IMR-90 (cell line): ENCODE results near the gene MAP4. TPM values are rescaled to one million over a fixed set of nuclear protein-coding genes. Genes with fewer than 3 reads are reported as not detected.
A peak's percentile ranks its signal among the peaks of the same experiment; 100 is the strongest.

Source experiments
- ATAC-seq: fragments of 200-7000 bp; cut with Tn5 transposase; 2 replicates; pipeline ENCODE4 v1.9.1; 2020; ENCODE audit warnings: low read depth, mild to moderate bottlenecking, moderate library complexity
- BruUV-seq: library from RNA; stranded (reverse); fragments of 400-500 nt; replicated peaks from 2 replicates; lab custom pipeline; 2021; lab: Mats Ljungman, UMichigan
- CTCF ChIA-PET: fragments of 300-600 bp; formaldehyde crosslinking; extraction: SDS; loops from one replicate; lab custom pipeline; 2021; ENCODE audit warnings: antibody characterized with exemption; lab: Yijun Ruan, JAX
- POLR2A ChIA-PET: fragments of 300-600 bp; sonication (Branson Sonifier 250); formaldehyde crosslinking; loops from one replicate; lab custom pipeline; 2022; ENCODE audit warnings: antibody characterized with exemption; ENCODE audit not compliant: unreplicated experiment; lab: Charles Lee
- DNase-seq: peaks from one replicate; pipeline ENCODE4 v3.0.0; 2013
- H2AFZ ChIP-seq: replicated peaks from 2 replicates; pipeline ENCODE3; 2013; ENCODE audit warnings: low read length, mild to moderate bottlenecking; ENCODE audit not compliant: poor library complexity
- H2AK5ac ChIP-seq: 2 replicates; pipeline ENCODE4 v1.6.1; 2013; ENCODE audit warnings: low read depth, low read length, inconsistent platforms
- H2AK9ac ChIP-seq: replicated peaks from 2 replicates; pipeline ENCODE3; 2013; ENCODE audit warnings: mild to moderate bottlenecking, low read depth, low read length, moderate library complexity; ENCODE audit not compliant: poor library complexity
- H2BK120ac ChIP-seq: 2 replicates; pipeline ENCODE4 v1.6.1; 2013; ENCODE audit warnings: low read depth, low read length, inconsistent platforms
- H2BK15ac ChIP-seq: 3 replicates; pipeline ENCODE4 v1.6.1; 2013; ENCODE audit warnings: low read depth, low read length, inconsistent platforms
- H2BK20ac ChIP-seq: 2 replicates; pipeline ENCODE4 v1.6.1; 2013; ENCODE audit warnings: low read depth, mild to moderate bottlenecking, inconsistent platforms, low read length, moderate library complexity
- H2BK5ac ChIP-seq: 2 replicates; pipeline ENCODE4 v1.6.1; 2013; ENCODE audit warnings: mild to moderate bottlenecking, low read depth, low read length, inconsistent platforms; ENCODE audit not compliant: poor library complexity, severe bottlenecking
- H3K14ac ChIP-seq: replicated peaks from 2 replicates; pipeline ENCODE4 v1.6.1; 2013; ENCODE audit warnings: low read depth, low read length, inconsistent platforms
- H3K18ac ChIP-seq: 2 replicates; pipeline ENCODE4 v1.6.1; 2013; ENCODE audit warnings: low read depth, low read length, control low read depth
- H3K23ac ChIP-seq: 2 replicates; pipeline ENCODE4 v1.6.1; 2013; ENCODE audit warnings: low read depth, low read length, inconsistent platforms
- H3K27ac ChIP-seq: 2 replicates; pipeline ENCODE4 v1.5.1; 2013; ENCODE audit warnings: mild to moderate bottlenecking, control low read depth, low read length; ENCODE audit not compliant: insufficient read depth
- H3K27me3 ChIP-seq: 2 replicates; pipeline ENCODE4 v1.6.1; 2013; ENCODE audit warnings: low read length; ENCODE audit not compliant: control insufficient read depth, insufficient read depth
- H3K36me3 ChIP-seq: 2 replicates; pipeline ENCODE4 v1.6.1; 2013; ENCODE audit warnings: low read length, mixed read lengths; ENCODE audit not compliant: control insufficient read depth, insufficient read depth
- H3K4ac ChIP-seq: 2 replicates; pipeline ENCODE4 v1.6.1; 2013; ENCODE audit warnings: low read depth, low read length, inconsistent platforms
- H3K4me1 ChIP-seq: 2 replicates; pipeline ENCODE4 v1.6.1; 2013; ENCODE audit warnings: low read length, mixed read lengths; ENCODE audit not compliant: control insufficient read depth, insufficient read depth
- H3K4me2 ChIP-seq: 2 replicates; pipeline ENCODE4 v1.6.1; 2013; ENCODE audit warnings: low read depth, mild to moderate bottlenecking, control low read depth, low read length, moderate library complexity
- H3K4me3 ChIP-seq: 2 replicates; pipeline ENCODE4 v1.5.1; 2013; ENCODE audit warnings: low read depth, mild to moderate bottlenecking, control low read depth, low read length, moderate library complexity; ENCODE audit not compliant: insufficient read depth
- H3K56ac ChIP-seq: 2 replicates; pipeline ENCODE4 v1.6.1; 2013; ENCODE audit warnings: low read length, inconsistent platforms; ENCODE audit not compliant: insufficient read depth; ENCODE audit errors: extremely low read depth
- H3K79me1 ChIP-seq, 2 experiments: 2 replicates each; pipeline ENCODE4 v1.6.1; 2013; ENCODE audit warnings: low read length in 2 of 2, inconsistent platforms in 1 of 2, low read depth in 1 of 2
- H3K9ac ChIP-seq: 2 replicates; pipeline ENCODE4 v1.6.1; 2013; ENCODE audit warnings: low read depth, low read length, control low read depth
- H3K9me1 ChIP-seq: 2 replicates; pipeline ENCODE4 v1.6.1; 2013; ENCODE audit warnings: low read length, inconsistent platforms; ENCODE audit not compliant: insufficient read depth
- H3K9me3 ChIP-seq: 2 replicates; pipeline ENCODE4 v1.6.1; 2013; ENCODE audit warnings: low read length; ENCODE audit not compliant: control insufficient read depth, insufficient read depth
- H4K20me1 ChIP-seq: 2 replicates; pipeline ENCODE4 v1.6.1; 2013; ENCODE audit warnings: low read length, inconsistent platforms; ENCODE audit not compliant: insufficient read depth
- H4K5ac ChIP-seq: 2 replicates; pipeline ENCODE4 v1.6.1; 2013; ENCODE audit warnings: mild to moderate bottlenecking, low read depth, low read length, control low read depth
- H4K8ac ChIP-seq, 2 experiments: 2 replicates each; pipeline ENCODE4 v1.6.1; 2013; ENCODE audit warnings: low read depth in 2 of 2, low read length in 2 of 2, control low read depth in 1 of 2, inconsistent platforms in 1 of 2
- H4K91ac ChIP-seq: 2 replicates; pipeline ENCODE4 v1.6.1; 2013; ENCODE audit warnings: low read depth, low read length, inconsistent platforms; ENCODE audit not compliant: insufficient read depth
- BHLHE40 ChIP-seq: fragments of 150-350 bp; IDR thresholded peaks from 2 replicates; pipeline ENCODE4 v1.6.1; 2016; ENCODE audit warnings: mild to moderate bottlenecking, low read depth, low read length
- CEBPB ChIP-seq: IDR thresholded peaks from 2 replicates; pipeline ENCODE4 v1.6.1; 2012; ENCODE audit warnings: low read depth, low read length, improper control_type of control experiment
- CHD1 ChIP-seq: IDR thresholded peaks from 2 replicates; pipeline ENCODE4 v1.6.1; 2012; ENCODE audit warnings: low read depth, low read length, improper control_type of control experiment
- MAFK ChIP-seq: IDR thresholded peaks from 2 replicates; pipeline ENCODE4 v1.6.1; 2012; ENCODE audit warnings: low read depth, low read length, improper control_type of control experiment
- MAZ ChIP-seq: IDR thresholded peaks from 2 replicates; pipeline ENCODE4 v1.6.1; 2012; ENCODE audit warnings: low read depth, mild to moderate bottlenecking, low read length, improper control_type of control experiment, moderate library complexity, borderline replicate concordance
- MXI1 ChIP-seq: IDR thresholded peaks from 2 replicates; pipeline ENCODE4 v1.6.1; 2012; ENCODE audit warnings: low read depth, mild to moderate bottlenecking, low read length, moderate library complexity, borderline replicate concordance
- POLR2A ChIP-seq: IDR thresholded peaks from 2 replicates; pipeline ENCODE4 v1.6.1; 2012; ENCODE audit warnings: mild to moderate bottlenecking, low read depth, low read length
- RAD21 ChIP-seq: IDR thresholded peaks from 2 replicates; pipeline ENCODE4 v1.6.1; 2012; ENCODE audit warnings: low read length, improper control_type of control experiment
- RCOR1 ChIP-seq: IDR thresholded peaks from 2 replicates; pipeline ENCODE4 v1.6.1; 2012; ENCODE audit warnings: mild to moderate bottlenecking, low read length, improper control_type of control experiment; ENCODE audit not compliant: insufficient replicate concordance
- RFX5 ChIP-seq: IDR thresholded peaks from 2 replicates; pipeline ENCODE4 v1.8.0; 2012; ENCODE audit warnings: low read depth, mild to moderate bottlenecking, low read length, moderate library complexity
- SMC3 ChIP-seq: fragments of 150-350 bp; IDR thresholded peaks from 2 replicates; pipeline ENCODE4 v1.6.1; 2016; ENCODE audit warnings: low read depth, mild to moderate bottlenecking, antibody characterized with exemption, low read length, moderate library complexity
- WGBS, 2 experiments: methylation state at CpG; one replicate each; pipeline versions ENCODE4 v1.1.5 to v1.1.7; 2013; ENCODE audit warnings: missing lambda C conversion rate in 2 of 2; ENCODE audit not compliant: insufficient read length in 1 of 2; ENCODE audit errors: extremely low coverage in 2 of 2; 5-methylcytosine and 5-hydroxymethylcytosine counted together
- dilution Hi-C: fragments of 300-500 bp; cut with HindIII; formaldehyde crosslinking; loops from one replicate; pipeline ENCODE4 v1.14.3; 2018; ENCODE audit warnings: low sequenced_read_pairs; ENCODE audit not compliant: unreplicated experiment
- in situ Hi-C: fragments of 300-500 bp; cut with MboI; formaldehyde crosslinking; loops from 3 replicates; pipeline ENCODE4 v1.14.3; 2019; ENCODE audit warnings: low sequenced_read_pairs, inconsistent platforms, mixed read lengths
- intact Hi-C: fragments of 100-400 bp; cut with micrococcal nuclease; formaldehyde crosslinking; loops from 2 replicates; pipeline ENCODE4 v1.10.0; 2022
- polyA plus RNA-seq, 3 experiments: library from polyadenylated mRNA; depleted of rRNA; stranded (reverse); fragments of >200 nt; gene quantifications; 2 replicates each; pipeline ENCODE4 v1.2.3, GENCODE V29; 2012; ENCODE audit warnings: low replicate concordance in 1 of 3
- total RNA-seq: library from RNA; depleted of rRNA; stranded (reverse); fragments of >200 nt; gene quantifications from 2 replicates; pipeline ENCODE4 v1.2.3, GENCODE V29; 2012
- TF ChIP-seq, protein P1 (sequence below): conservative IDR thresholded peaks from 2 replicates; pipeline ENCODE4 v1.5.1; 2012; ENCODE audit warnings: mild to moderate bottlenecking, low read depth, low read length, improper control_type of control experiment
- TF ChIP-seq, protein P2 (sequence below): fragments of 150-350 bp; IDR thresholded peaks from 2 replicates; pipeline ENCODE4 v1.6.1; 2016; ENCODE audit warnings: low read depth, mild to moderate bottlenecking, low read length, moderate library complexity, borderline replicate concordance
- TF ChIP-seq, protein P3 (sequence below): fragments of 150-350 bp; IDR thresholded peaks from 2 replicates; pipeline ENCODE4 v1.6.1; 2017; ENCODE audit warnings: mild to moderate bottlenecking, antibody characterized with exemption, low read length, low read depth

Gene MAP4
- total and polyA plus RNA-seq, 2 of the 4 experiments (the other 2 are of a cell fraction), result 87.8 to 216 TPM

- Histone ChIP-seq H4K20me1 (peaks cover 12% of the 10 kb centered on the region), H3K4me1 (peaks cover 7% of the 10 kb centered on the region; the same call in 1 of the 2 replicates), H4K8ac (0 out of 4 replicates have a peak overlapping the region, but pooled peaks of 1 of the 2 experiments have one; percentile 31), H4K91ac (no peak overlapping the region), H2AK5ac (no peak overlapping the region), H2BK15ac (no peak overlapping the region), H3K27me3 (no peaks in the 10 kb centered on the region), H3K9me1 (peaks cover 20% of the 10 kb centered on the region), H3K9me3 (no peaks in the 10 kb centered on the region), H2BK20ac (no peak overlapping the region), H2BK120ac (no peak overlapping the region), H3K18ac (no peak overlapping the region), H3K23ac (no peak overlapping the region), H3K56ac (no peak overlapping the region), H2AK9ac (peak overlapping the region; percentile 53), H3K36me3 (peaks cover 41% of the 10 kb centered on the region), H3K9ac (no peak overlapping the region), H3K79me1 (peaks cover 37 to 73% of the 10 kb centered on the region in 2 experiments), H4K5ac (no peak overlapping the region; the same call in 1 of the 2 replicates), H3K27ac (no peak overlapping the region), H2AFZ (no peak overlapping the region), H3K4me3 (no peak overlapping the region), H3K14ac (no peak overlapping the region), H3K4me2 (no peak overlapping the region), H3K4ac (no peak overlapping the region), H2BK5ac (no peak overlapping the region)
- intact Hi-C loops (no loop called here), dilution Hi-C loops (no loop called here), in situ Hi-C loops (no loop called here)
- 27% methylated on average over 5 of the region's 10 CpGs; no CpG with 5 or more reads in 1 of the 2 experiments for WGBS, 2 experiments
- ATAC-seq (no peak; the same call in 1 of the 2 replicates), DNase-seq (no peak)
- BruUV-seq, result no TSS peak
- ChIA-PET POLR2A (interaction anchor here (0.6 kb wide), 1 partner anchor 370 kb away, joined by 3 read pairs; no protein-coding TSS in a partner anchor), CTCF (no interaction called here)
- TF ChIP-seq, protein P1, sequence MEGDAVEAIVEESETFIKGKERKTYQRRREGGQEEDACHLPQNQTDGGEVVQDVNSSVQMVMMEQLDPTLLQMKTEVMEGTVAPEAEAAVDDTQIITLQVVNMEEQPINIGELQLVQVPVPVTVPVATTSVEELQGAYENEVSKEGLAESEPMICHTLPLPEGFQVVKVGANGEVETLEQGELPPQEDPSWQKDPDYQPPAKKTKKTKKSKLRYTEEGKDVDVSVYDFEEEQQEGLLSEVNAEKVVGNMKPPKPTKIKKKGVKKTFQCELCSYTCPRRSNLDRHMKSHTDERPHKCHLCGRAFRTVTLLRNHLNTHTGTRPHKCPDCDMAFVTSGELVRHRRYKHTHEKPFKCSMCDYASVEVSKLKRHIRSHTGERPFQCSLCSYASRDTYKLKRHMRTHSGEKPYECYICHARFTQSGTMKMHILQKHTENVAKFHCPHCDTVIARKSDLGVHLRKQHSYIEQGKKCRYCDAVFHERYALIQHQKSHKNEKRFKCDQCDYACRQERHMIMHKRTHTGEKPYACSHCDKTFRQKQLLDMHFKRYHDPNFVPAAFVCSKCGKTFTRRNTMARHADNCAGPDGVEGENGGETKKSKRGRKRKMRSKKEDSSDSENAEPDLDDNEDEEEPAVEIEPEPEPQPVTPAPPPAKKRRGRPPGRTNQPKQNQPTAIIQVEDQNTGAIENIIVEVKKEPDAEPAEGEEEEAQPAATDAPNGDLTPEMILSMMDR, result no peak
- TF ChIP-seq MXI1 (no peak), CHD1 (no peak), RCOR1 (no peak), RFX5 (no peak), MAZ (no peak), BHLHE40 (no peak), POLR2A (no peak), CEBPB (no peak), SMC3 (no peak), RAD21 (no peak), MAFK (no peak)
- TF ChIP-seq, protein P2, sequence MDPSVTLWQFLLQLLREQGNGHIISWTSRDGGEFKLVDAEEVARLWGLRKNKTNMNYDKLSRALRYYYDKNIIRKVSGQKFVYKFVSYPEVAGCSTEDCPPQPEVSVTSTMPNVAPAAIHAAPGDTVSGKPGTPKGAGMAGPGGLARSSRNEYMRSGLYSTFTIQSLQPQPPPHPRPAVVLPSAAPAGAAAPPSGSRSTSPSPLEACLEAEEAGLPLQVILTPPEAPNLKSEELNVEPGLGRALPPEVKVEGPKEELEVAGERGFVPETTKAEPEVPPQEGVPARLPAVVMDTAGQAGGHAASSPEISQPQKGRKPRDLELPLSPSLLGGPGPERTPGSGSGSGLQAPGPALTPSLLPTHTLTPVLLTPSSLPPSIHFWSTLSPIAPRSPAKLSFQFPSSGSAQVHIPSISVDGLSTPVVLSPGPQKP, result no peak
- TF ChIP-seq, protein P3, sequence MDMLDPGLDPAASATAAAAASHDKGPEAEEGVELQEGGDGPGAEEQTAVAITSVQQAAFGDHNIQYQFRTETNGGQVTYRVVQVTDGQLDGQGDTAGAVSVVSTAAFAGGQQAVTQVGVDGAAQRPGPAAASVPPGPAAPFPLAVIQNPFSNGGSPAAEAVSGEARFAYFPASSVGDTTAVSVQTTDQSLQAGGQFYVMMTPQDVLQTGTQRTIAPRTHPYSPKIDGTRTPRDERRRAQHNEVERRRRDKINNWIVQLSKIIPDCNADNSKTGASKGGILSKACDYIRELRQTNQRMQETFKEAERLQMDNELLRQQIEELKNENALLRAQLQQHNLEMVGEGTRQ, result no peak
Observed at GRCh38 chr3:47890828-47891612, 125.2 kb downstream of the MAP4 start.
